Stimulated activated CD8-positive, alpha-beta memory T cell treated with anti-CD3 and anti-CD28 coated beads, Interleukin-12 subunit alpha, Interleukin-12 subunit beta, amount 100 ng/mL, for 4 hours (primary cell): ENCODE data around the gene EPSTI1.
"Not testable (repeated sequence)": the region's sequence is repeated elsewhere in the genome, so short reads cannot be mapped to it uniquely, and the experiment has no call there.

Experiments used
- DNase-seq: peaks from one replicate; pipeline ENCODE4 v3.0.0-alpha.2; 2020; ENCODE audit warnings: low read depth

The EPSTI1 gene, protein sequence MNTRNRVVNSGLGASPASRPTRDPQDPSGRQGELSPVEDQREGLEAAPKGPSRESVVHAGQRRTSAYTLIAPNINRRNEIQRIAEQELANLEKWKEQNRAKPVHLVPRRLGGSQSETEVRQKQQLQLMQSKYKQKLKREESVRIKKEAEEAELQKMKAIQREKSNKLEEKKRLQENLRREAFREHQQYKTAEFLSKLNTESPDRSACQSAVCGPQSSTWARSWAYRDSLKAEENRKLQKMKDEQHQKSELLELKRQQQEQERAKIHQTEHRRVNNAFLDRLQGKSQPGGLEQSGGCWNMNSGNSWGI

GRCh38 chr13:42991898-42992763 lies at the start of gene EPSTI1:
Gene EPSTI1, minus strand, starts transcription at chr13:42992241. Its CDS starts 76 bp downstream, at chr13:42992165.
- peak; percentile 66 for DNase-seq

GRCh38 chr13:43041369-43041921 lies 49.4 kb upstream of the EPSTI1 start:
- no peak for DNase-seq

DNA sequence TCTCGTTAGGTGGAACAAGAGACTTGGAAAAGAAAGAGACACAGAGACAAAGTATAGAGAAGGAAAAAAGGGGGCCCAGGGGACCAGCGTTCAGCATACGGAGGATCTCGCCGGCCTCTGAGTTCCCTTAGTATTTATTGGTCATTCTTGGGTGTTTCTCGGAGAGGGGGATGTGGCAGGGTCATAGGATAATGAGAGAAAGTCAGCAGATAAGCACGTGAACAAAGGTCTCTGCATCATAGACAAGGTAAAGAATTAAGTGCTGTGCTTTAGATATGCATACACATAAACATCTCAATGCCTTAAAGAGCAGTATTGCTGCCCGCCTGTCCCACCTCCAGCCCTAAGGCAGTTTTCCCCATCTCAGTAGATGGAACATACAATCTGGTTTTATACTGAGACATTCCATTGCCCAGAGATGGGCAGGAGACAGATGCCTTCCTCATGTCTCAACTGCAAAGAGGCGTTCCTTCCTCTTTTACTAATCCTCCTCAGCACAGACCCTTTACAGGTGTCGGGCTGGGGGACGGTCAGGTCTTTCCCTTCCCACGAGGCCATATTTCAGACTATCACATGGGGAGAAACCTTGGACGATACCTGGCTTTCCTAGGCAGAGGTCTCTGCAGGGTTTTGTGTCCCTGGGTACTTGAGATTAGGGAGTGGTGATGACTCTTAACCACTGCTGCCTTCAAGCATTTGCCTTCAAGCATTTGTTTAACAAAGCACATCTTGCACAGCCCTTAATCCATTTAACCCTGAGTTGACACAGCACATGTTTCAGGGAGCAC lies 48.7 kb upstream of the EPSTI1 start:
- not testable (repeated sequence) for DNase-seq

DNA sequence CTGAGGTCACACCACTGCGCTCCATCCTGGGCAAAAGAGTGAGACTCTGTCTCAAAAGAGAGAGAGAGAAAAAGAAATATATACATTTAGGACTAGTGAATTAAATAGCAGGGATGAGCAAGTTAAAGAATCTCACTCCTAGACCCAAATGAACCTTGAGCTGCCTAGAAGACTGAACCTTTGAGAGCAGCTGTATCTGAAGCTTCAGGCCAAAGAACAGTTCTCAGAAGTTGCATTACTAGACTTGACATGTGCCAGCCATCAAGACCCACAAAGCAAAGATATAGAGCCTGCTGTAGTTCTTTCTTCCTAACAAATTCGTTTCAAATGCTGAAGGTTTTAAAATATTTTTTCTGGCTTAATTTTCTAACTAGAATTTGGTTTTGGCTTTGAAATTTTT lies 47.9 kb upstream of the EPSTI1 start:
- DNase-seq = no peak

- DNase-seq = no peak
These were observed 44.6 kb upstream of the EPSTI1 start for GRCh38 chr13:43036351-43037250.

- DNase-seq = no peak
These were observed 41.0 kb upstream of the EPSTI1 start for GRCh38 chr13:43033038-43033437.

DNA sequence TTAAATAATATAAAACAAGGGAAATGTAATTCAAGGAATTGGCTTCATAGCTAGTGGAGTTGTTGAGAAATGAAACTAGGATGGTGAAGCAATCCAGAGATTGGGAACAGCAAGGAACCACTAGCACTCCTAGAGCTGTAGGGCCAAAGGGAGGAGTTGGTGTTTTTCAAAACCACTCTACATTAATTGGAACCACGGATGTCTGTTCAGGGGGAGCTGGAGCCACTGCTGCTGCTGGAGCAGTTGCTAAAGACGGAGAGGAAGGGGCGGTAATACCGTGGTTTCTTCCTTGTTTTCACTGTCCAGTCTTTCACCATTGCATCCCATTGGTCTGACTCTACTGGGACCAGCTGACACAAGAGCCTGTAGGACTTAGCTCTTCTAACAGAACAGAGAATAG lies 39.8 kb upstream of the EPSTI1 start:
- DNase-seq = no peak

- no peak for DNase-seq
These were observed 38.5 kb upstream of the EPSTI1 start for GRCh38 chr13:43030548-43030947.

GRCh38 chr13:43026262-43026661 lies 34.2 kb upstream of the EPSTI1 start:
- no peak for DNase-seq

GRCh38 chr13:43023289-43023963 lies 31.4 kb upstream of the EPSTI1 start, which contains the start of gene DNAJC15:
Gene DNAJC15, plus strand, starts transcription at chr13:43023586. Its CDS starts 41 bp downstream, at chr13:43023627.
- DNase-seq = peak; percentile 65

DNA sequence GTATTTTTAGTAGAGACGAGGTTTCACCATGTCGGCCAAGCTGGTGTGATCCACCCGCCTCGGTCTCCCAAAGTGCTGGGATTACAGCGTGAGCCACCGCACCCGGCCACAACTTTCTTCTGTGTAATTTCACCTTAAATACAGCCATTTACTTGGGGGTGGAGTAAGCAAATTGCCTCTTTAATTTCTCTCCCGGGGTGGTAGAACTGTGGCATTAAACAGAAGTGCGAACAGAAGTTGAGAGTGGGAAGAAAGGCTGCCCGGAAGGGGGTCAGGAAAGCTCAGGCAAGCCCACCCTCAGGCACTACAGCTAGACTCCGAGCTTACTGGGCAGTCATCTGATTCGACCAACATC lies 30.9 kb upstream of the EPSTI1 start:
- no peak for DNase-seq

GRCh38 chr13:43021926-43022670 lies 30.1 kb upstream of the EPSTI1 start:
- no peak for DNase-seq

DNA sequence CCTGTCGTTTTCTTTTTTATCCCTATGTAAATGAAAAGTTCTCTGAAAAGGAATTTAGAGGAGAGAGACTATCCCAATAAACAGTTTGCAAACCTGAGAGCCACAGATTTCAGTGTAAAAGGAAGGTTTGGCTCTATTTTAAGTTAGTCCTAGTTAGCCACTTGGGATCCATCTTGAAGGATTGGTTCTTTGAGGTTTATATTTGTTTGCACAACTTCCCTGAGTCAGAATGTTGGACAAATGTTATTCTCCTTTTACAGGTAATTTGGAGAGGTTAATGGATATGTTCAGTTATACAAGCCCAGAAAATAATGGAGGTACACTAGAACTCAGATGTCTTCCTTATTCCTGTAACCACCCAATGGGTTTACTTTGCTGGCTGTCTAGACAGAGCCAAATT lies 28.8 kb upstream of the EPSTI1 start:
- no peak for DNase-seq

DNA sequence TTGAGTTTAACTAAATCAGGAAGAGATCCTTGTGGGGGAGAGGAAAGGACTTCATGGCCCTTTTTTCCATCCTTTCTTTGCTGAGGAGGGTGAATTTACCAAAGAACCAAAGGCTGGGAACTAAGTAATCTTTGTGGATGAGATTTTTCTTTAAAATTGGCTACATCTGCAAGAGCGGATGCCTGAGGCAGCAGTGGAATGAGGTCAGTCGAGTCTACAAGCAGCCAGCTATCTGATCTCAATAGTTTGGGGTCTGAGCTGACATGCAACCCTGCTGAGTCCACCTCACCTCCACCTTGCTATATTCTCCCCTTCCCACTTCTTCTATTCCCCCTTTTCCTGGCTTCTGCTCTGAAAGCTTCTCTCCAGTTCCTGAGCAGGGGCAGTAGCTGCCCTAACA lies 27.8 kb upstream of the EPSTI1 start:
- no peak for DNase-seq

- no peak for DNase-seq
These were observed 24.2 kb upstream of the EPSTI1 start for GRCh38 chr13:43016226-43016625.

DNA sequence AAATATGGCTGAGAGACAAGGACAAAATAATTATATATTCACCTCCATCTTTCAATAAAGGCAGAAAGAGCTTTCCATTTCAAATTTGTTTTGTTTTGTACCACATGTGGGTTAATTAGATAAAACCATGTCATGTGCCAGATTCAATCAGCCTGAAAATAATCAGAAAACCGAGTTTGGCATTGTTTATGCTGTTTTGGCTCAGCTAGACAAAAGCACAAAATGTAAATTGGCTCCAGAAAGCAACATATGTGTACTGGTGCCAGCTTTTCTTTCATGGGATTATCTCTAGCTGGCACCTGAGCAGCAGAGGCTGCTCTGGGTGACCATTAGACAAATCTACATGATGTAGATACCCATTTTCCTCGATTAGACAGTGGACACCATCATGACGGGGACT lies 22.1 kb upstream of the EPSTI1 start:
- DNase-seq = no peak

DNA sequence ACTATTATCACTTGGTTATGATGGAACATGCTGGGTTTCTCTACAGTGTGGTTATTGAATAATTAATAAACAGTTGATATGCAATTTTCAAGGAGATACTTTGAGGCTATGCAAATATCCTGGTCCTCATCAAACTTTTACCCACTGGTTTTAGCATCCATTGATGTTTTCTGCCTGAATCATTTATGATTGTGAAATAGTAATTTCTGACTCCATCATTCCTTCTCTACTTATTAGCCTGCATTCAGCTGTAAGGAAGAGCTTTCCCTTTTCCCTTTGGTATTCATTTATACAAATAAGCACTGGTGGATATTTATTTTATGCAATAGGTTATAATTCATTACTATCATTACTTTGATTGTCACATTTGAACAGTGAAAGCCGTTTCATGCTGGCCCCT lies 17.5 kb upstream of the EPSTI1 start:
- no peak for DNase-seq

DNA sequence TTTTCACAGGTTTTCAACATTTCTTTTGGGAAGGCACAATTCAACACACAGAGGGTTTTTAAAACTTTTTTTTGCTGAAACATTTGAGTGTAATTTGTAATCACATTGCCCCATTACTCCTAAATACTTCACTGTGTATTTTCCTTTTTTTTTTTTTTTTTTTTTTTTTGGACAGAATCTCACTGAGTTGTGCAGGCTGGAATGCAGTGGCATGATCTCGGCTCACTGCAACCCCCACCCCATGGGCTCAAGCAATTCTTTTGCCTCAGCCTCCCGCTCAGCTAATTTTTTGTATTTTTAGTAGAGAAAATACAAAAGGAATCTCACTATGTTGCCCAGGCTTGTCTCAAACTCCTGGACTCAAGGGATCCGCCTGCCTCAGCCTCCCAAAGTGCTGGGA lies 16.6 kb upstream of the EPSTI1 start:
- DNase-seq = no peak

DNA sequence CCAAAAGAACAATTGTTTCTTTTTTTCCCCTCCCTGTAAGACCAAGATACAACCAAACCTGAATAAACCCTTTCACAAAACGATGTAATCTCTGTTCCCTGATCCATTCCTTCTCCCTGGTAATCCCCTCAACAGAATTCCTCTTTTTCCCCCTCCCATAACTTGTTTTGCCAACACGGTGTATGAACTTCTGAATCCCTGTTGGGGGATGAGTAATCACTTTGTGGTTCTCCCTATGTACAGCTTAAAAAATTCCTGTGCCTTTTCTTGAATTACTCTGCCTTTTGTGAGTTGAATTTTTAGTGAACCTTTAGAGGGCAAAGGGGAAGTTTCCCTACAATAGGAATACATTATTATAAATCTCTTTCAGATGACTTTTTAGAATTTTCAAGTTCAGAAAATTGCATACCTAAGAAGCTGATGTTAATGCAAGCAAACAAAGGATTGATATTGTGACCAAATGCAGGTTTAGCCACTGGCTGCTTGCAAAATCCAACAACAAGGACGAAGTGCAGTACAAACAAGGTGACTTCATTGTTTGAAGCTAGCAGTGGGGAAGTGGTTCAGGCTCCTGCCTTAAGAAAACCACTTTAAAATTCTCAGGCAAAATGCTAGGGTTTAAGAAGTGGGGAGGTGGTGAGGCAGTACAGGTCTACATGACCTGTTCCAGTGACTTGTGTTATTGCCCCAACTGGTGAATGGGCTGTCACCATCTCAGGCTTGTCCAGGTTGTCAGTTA lies 15.0 kb upstream of the EPSTI1 start:
- DNase-seq = no peak
